Mucosa of rectum (tissue), 2 donors: ENCODE measurements around the gene DDO.
"Not testable (repeated sequence)": the region's sequence is repeated elsewhere in the genome, so short reads cannot be mapped to it uniquely, and the experiment has no call there.

Source experiments
- H3K27ac ChIP-seq, 2 donors: one replicate each; pipeline ENCODE4 v1.7.0; 2013; ENCODE audit warnings: inconsistent platforms in 2 of 2, low read depth in 2 of 2, low read length in 2 of 2
- H3K27me3 ChIP-seq, 2 donors: one replicate each; pipeline ENCODE4 v1.7.0; 2013; ENCODE audit warnings: low read length in 2 of 2; ENCODE audit not compliant: control insufficient read depth in 2 of 2, insufficient read depth in 2 of 2
- H3K36me3 ChIP-seq, 2 donors: one replicate each; pipeline ENCODE4 v1.7.0; 2013; ENCODE audit warnings: low read length in 2 of 2; ENCODE audit not compliant: control insufficient read depth in 2 of 2, insufficient read depth in 2 of 2
- H3K4me1 ChIP-seq, 2 donors: one replicate each; pipeline ENCODE4 v1.7.0; 2013; ENCODE audit warnings: low read length in 2 of 2, mild to moderate bottlenecking in 1 of 2; ENCODE audit not compliant: control insufficient read depth in 2 of 2, insufficient read depth in 2 of 2
- H3K4me3 ChIP-seq, 2 donors: one replicate each; pipeline ENCODE4 v1.7.0; 2013; ENCODE audit warnings: low read length in 2 of 2
- H3K9ac ChIP-seq, 2 donors: one replicate each; pipeline ENCODE4 v1.7.0; 2013; ENCODE audit warnings: low read length in 2 of 2, low read depth in 1 of 2, mild to moderate bottlenecking in 1 of 2
- H3K9me3 ChIP-seq, 2 donors: one replicate each; pipeline ENCODE4 v1.7.0; 2013; ENCODE audit warnings: low read length in 2 of 2; ENCODE audit not compliant: control insufficient read depth in 2 of 2
- donor health status: healthy.
- donor health status: Normal muscosa, but diverticular disease.

The DDO gene

DNA sequence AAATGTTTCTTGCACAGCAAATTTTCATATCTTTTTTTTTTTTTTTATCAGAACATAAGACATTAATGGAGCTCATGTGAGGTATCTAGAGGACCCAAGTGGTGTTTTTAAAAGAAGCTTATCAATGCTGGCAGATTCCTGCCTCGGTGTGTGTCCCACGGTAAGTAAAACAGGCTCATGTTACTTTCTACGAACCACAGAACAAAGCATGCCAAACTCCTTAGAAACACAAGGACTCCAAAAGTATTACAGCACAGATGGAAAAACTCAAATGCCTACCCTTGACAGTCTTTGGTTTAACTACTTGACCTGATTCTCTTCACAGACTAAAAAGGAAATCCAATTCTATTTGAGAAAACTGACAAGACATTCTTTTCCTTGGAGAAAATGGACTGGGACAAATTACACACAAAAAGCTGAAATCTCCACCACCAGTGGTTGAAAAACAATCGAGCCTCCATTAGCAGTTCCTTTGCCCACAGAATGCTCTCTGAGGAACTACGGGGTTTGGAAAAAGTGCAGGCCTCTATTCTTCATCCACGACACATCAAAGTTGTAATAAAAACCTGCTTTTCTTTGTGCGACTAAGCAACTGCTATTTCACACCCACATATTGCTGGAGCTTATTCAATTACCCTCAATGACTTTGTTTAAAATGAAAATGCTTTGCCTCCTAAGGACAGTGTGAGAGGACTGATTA lies 62.7 kb downstream of the DDO start:
- Histone ChIP-seq H3K4me1 (no peaks in the 10 kb centered on the region), H3K9me3 (no peaks in the 10 kb centered on the region), H3K27ac (peak overlapping the region; percentile 13 to 54)

DNA sequence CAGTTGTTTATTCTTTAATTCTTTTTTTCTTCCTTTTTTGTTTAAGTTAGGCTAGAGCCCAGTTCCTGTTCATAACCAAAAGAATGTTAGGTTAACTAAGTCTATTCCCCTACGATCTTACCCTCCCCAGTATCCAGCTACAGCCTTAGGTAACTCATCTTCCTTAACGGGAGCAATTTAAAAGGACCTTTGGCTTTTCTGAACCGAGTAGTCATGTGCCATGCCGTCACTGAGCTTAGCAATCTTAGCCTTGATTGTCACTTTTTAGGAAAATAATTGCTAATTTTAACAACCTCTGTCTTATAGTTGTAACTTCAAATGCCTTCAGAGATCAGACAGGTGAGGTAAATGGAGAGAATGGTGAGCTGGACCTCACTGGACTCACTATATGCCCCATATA lies 63.4 kb downstream of the DDO start:
- H3K9ac ChIP-seq, result no peak overlapping the region
- H3K9me3 ChIP-seq, result no peaks in the 10 kb centered on the region
- H3K27me3 ChIP-seq, result peaks cover 3% of the 10 kb centered on the region in 2 donors
- no peaks in the 10 kb centered on the region for H3K4me1 ChIP-seq
- H3K4me3 ChIP-seq, result no peak overlapping the region
- no peak overlapping the region for H3K27ac ChIP-seq
- H3K36me3 ChIP-seq, result no peaks in the 10 kb centered on the region

More for the DNA sequence above, 62.7 kb downstream of the DDO start:
- Histone ChIP-seq H3K9ac (no peak overlapping the region), H3K4me3 (no peak overlapping the region), H3K36me3 (no peaks in the 10 kb centered on the region), H3K27me3 (peaks cover 7 to 8% of the 10 kb centered on the region in 2 donors)

DNA sequence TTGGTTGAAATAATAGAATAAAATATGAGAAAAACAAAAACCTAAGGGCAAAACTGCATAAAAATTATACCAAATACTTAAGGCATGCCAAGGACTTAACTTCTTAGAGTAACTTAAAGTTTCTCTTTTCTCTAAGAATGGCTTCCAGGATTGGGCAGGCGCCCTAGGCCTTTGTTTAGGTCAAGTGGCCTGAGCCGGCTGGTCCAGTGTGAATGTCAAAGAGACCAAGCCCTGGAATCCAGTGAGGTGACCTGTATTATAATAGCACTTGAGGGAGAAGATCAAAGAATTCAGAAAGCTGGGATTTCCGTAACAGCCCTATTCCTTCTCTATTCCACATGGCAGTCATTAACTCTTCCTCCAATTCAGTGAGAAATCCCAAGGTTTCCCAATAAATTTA lies 63.8 kb downstream of the DDO start:
- H3K27me3 ChIP-seq, result no peaks in the 10 kb centered on the region
- no peaks in the 10 kb centered on the region for H3K36me3 ChIP-seq
- H3K4me3 ChIP-seq, result no peak overlapping the region
- no peak overlapping the region for H3K9ac ChIP-seq
- no peaks in the 10 kb centered on the region for H3K9me3 ChIP-seq
- H3K4me1 ChIP-seq, result no peaks in the 10 kb centered on the region
- no peak overlapping the region for H3K27ac ChIP-seq

DNA sequence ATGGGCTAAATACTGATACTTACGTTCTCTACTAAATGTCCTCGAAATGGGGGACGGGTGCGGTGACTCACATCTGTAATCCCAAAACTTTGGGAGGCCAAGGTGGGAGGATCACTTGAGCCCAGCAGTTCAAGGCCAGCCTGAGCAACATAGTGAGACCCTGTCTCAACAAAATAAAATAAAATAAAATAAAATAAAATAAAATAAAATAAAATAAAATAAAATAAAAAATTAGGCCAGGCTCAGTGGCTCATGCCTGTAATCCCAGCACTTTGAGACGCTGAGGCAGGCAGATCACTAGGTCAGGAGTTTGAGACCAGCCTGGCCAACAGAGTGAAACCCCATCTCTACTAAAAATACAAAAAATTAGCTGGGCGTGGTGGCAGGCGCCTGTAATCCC lies 64.8 kb downstream of the DDO start:
- not testable (repeated sequence) for H3K27ac ChIP-seq, H3K36me3 ChIP-seq, H3K4me1 ChIP-seq, H3K9me3 ChIP-seq, H3K4me3 ChIP-seq, H3K9ac ChIP-seq, H3K27me3 ChIP-seq

DNA sequence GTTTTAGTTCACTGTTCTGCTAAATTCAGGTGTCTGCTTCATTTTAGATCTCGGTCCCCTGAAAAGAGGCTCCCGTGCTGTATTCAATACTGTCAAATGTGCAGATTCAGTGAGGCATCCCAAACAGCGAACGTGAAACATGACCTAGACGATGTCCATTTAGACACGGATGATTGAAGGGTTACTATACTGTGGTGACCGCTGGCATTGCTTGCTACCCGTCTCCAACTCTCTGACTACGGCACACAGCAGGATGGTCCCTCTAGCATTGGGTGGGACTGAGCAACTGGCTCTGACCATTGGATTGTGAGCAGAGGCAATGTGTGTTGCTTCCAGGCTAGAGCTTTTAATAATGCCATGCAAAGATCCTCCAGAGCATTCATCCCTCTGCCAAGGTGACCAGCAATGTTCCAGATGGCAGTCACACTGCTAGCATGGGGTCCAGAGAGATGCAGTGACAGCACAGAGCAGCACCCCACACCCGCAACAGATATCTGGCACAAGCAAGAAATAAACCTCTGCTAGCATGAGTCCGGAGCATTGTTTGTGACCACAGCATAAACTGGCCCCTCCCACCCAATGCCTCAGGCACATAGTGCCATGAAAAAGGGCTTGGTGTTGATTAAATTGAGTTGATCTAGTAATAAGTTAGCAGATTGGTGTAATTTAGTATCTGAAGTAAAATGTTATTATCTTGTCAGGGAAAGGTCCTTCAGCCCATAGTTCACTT lies 66.2 kb downstream of the DDO start:
- Histone ChIP-seq H3K4me3 (no peak overlapping the region), H3K9ac (no peak overlapping the region), H3K9me3 (no peaks in the 10 kb centered on the region), H3K27ac (no peak overlapping the region), H3K36me3 (no peaks in the 10 kb centered on the region), H3K4me1 (no peaks in the 10 kb centered on the region), H3K27me3 (no peaks in the 10 kb centered on the region)

DNA sequence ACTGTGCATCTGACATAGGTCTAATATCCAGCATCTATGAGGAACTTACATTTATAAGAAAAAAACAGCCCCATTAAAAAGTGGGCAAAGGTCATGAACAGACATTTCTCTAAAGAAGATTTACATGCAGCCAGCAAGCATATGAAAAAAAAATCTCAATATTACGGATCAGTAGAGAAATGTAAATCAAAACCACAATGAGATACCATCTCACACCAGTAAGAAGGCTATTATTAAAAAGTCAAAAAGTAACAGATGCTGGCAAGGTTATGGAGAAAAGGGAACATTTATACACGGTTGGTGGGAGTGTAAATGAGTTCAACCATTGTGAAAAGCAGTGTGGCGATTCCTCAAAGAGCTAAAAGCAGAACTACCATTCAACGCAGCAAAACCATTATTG lies 70.3 kb downstream of the DDO start:
- H3K36me3 ChIP-seq, result no peaks in the 10 kb centered on the region
- no peaks in the 10 kb centered on the region for H3K27me3 ChIP-seq
- no peaks in the 10 kb centered on the region for H3K9me3 ChIP-seq

DNA sequence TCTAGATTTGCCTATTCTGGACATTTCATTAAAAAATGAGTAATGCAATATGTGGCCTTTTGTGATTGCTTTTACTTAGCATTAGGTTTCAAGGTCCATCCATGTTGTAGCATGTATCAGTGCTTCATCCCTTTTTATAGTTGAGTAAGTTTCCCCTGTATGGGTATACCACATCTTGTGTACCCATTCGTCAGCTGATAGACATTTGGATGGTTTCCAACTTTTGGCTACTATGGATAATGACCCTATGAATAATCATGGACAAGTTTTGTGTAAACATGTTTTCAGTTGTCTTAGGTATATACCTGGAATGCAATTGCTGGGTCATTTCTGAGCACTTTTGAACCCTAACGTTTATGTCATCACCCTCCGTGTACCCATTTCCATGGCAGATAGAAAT lies 72.6 kb downstream of the DDO start:
- Histone ChIP-seq H3K4me3 (no peak overlapping the region), H3K9me3 (no peaks in the 10 kb centered on the region), H3K36me3 (no peaks in the 10 kb centered on the region), H3K9ac (no peak overlapping the region), H3K27me3 (no peaks in the 10 kb centered on the region), H3K27ac (no peak overlapping the region), H3K4me1 (no peaks in the 10 kb centered on the region)

More for the DNA sequence above, 70.3 kb downstream of the DDO start:
- Histone ChIP-seq H3K4me3 (no peak overlapping the region), H3K4me1 (no peaks in the 10 kb centered on the region), H3K27ac (no peak overlapping the region), H3K9ac (no peak overlapping the region)
